Activated T-cell treated with anti-CD3 and anti-CD28 coated beads for 1 hour (primary cell): ENCODE results near the gene PEDS1.
A peak's percentile ranks its signal among the peaks of the same experiment; 100 is the strongest.
"Not testable (repeated sequence)": the region's sequence is repeated elsewhere in the genome, so short reads cannot be mapped to it uniquely, and the experiment has no call there.

Experiments used
- DNase-seq: peaks from one replicate; pipeline ENCODE4 v3.0.0-alpha.2; 2020; ENCODE audit warnings: low read depth

Gene PEDS1

DNA sequence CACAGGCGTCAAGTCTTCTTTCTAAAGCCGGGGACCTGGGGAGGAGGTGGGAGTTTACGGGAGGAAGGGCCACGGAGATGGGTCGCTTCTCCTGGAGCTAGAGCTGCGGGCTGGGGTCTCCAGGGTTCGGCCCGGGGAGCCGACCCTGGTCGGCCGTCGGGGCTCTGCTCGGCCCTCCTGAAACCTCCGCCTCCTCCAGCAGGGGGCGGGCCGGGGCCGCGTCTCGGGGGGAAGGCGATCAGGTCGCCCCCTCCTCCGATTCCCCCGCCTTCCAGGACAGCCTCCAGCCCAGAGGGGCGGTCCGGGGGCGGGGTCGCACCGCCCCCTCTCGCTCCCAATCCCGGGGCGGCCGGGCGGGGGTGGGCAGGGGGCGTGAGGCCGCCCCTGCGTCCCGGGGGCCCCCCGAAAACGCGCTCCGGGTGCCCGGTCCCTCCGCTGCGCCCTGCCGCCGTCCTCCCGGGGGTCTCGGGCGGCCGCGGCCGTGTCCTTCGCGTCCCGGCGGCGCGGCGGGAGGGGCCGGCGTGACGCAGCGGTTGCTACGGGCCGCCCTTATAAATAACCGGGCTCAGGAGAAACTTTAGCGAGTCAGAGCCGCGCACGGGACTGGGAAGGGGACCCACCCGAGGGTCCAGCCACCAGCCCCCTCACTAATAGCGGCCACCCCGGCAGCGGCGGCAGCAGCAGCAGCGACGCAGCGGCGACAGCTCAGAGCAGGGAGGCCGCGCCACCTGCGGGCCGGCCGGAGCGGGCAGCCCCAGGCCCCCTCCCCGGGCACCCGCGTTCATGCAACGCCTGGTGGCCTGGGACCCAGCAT is 36.9 kb upstream of the PEDS1 start, which contains the start of gene CEBPB:
Gene CEBPB (plus strand): TSS at position 580 of the 814 bp plus-strand sequence. CDS start 204 bp downstream, at position 784.
- DNase-seq = peak; percentile 77

DNA sequence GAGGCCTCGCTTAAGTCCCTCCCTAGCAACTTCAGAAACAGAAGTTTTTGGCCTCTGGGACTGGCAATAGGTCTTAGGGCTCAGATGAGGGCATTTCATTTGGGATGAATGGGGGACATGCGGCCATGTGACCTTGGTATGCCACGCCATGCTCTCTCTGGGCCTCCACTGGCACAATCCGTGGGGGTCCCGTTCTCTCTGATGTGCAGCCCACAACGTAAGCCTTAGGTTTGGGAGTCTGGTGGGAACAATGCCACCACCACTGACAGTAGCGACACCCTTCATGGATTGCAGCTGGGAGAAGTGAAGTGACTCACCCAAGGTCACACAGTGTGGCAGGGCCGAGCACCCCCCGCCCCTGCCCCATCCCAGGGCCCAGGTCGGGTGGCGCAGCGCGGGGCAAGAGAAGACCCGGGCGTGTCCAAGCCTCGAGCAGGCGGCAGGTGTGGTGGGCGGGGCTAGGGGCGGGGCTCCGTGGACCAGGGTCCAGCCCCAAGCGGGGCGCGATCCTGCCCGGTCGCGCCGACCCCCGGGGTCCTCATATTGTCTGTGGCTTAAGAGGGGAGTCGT is 36.2 kb upstream of the PEDS1 start:
- peak; percentile 32 for DNase-seq

DNA sequence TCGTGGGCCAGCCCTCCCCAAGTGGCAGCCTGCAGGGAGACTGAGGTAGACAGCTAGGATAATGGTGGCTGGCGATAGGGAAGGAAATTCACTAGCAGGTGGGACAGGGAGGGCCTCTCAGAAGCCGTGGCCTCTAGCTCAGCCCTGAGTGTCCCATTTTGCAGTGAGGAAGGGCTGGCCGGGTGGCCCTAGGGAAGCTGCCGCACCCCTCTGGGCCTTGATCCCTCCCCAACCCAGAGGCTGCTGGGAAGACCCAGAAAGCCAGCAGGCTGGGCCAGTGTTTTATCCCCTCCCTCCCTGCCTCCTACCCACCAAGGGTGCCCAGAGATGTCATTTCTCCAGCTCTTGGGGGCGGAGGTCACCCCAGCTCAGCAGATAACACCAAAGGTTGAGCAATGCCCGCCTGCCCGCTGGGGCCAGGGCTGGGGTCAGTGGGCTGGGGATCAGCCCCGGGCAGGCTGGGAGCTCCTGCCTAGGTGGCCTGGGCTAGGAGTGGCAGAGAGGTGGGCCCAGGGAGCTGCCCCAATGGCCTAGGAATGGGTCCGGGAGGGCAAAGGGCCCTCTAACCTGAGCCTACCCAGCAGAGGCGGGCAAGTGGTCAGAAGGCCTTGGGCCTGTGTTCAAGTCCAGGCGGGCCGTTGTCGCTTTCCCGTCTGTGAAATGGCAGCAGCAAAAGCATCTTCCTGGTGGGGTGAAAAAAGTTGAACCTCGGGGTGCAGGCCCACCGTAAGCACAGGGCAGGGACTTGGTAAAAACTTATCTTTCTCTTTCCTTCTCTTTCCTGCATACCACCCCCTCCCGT is 35.6 kb upstream of the PEDS1 start:
- DNase-seq = no peak

DNA sequence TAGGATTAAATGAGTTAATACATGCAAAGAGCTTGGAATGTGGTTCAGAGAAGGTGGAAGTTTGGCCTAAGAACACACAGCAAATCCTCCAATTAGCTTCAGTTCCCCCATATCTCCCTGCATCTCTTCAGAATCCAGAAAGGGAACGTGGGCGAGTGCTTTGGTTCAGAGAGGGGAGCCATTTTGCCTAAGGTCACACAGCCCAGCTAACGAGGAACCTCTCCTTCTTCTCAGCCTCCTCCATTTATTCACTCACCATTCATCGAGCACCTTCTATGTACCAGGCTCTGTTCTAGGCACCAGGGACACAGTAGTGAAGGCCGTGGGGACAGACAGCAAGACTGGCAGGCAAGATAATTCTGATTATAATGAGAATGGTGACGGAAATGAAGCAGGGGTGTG is 34.8 kb upstream of the PEDS1 start:
- no peak for DNase-seq

DNA sequence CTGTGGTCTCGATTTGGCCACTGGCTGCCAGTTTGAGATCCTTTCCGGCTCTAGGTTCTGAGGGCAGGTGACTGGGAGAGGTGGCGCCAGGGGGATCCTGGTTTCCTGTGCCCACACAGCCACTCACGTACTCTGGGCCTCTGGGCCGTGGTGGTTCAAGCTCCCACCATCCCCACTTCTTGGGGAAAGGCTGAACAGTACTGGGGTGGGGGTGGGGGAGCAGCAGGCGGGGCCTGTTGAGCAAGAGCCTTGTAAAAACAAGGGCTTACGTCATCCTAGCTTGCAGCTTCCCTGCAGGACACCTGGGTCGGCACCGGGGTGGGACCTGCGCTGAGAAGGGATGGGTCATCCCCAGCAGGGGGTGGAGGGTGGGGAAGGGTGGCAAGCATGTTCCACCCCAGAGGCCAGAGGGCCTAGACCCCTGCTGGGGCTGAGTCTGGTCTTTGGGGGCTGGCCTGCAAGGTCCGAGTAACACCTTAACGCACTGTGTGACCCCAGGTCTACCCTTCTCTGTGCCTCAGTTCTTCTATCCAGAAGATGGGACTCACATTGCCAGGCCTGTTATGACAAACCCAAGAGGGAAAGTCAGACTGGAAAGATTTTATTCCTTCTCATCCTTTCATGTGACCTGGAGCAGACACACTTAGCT is 34.0 kb upstream of the PEDS1 start:
- DNase-seq = no peak

DNA sequence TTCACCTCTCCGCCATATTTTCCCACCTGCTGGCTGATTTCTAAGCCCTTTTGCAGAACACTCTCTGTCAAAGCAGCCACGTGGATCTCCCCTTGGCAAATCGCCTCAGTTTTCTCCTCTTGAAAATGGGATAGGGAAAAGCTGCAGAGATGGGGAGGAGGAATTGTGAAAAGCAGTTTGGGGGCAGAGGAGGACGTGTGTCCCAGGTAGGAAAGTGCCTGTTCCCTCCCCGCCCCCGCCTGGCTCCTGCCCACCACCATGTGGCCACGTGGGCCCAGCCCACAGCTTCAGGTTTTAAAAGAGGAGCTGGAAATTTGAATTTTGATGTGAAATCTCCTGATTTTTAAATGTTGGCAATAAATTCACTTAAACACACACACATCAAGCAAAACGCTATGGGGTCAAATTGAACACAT is 33.5 kb upstream of the PEDS1 start:
- DNase-seq = no peak

DNA sequence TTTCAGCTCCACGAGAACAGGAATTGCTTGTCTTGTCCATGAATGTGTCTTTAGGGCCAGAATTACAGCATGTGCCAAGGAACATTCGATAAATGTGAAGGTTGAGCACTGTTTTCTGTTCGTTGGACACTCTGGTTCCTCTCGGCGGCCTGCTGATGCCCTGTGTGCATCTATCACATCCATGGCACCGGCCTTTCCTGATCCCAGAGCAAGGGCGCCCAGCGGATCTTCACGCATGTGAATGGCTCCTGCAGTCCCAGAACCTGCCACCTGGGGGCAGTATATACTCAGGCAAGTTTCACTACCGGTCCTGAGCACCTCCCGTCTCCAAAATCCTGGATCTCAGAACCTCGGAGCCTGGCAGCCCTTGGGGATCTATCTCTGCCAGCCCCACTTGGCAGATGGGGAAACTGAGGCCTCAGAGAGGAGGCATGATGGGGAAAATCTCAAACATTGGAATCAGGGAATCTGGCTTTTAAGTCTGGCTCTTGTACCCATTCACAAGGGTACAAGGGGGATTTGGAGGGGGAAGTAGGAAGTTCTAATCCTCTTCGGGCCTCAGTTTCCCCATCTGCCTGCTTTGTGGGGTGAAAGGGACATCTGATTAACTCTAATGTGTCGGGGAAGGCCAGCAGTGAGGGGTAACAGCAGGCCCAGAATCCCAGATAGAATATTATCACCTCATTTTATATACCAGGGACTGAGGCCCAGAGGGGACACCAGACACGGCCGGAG is 32.8 kb upstream of the PEDS1 start:
- DNase-seq = peak; percentile 92

DNA sequence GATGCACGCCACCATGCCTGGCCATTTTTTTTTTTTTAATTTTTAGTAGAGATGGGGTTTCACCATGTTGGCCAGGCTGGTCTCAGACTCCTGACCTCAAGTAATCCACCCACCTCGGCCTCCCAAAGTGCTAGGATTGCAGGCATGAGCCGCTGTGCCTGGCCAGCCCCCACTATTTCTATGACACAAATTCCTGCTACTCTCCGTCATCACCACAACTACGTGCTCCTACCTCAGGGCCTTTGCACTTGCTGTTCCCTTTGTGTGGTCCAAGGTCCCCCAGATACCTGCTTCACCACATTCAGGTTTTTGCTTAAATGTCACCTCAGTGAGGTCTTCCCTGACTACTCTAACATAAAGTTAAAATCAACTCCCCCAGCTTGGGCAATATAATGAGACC is 31.9 kb upstream of the PEDS1 start:
- no peak for DNase-seq

DNA sequence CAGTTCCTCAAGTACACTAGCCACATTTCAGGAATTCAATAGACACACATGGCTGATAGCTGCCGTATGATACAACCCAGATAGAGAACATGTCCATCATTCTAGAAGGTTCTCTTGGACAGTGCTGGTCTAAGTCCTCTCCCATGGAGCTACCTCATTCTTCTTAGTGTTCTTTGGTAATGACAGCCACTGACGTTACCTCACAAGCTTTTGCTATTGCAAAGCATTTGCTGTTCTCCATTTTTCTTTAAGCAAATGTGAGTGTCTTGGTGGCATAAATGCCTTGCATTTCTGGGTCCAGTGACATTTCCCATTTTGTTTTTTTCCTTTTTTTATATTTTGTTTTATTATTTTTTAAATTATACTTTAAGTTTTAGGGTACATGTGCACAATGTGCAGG is 28.8 kb upstream of the PEDS1 start:
- DNase-seq = no peak

DNA sequence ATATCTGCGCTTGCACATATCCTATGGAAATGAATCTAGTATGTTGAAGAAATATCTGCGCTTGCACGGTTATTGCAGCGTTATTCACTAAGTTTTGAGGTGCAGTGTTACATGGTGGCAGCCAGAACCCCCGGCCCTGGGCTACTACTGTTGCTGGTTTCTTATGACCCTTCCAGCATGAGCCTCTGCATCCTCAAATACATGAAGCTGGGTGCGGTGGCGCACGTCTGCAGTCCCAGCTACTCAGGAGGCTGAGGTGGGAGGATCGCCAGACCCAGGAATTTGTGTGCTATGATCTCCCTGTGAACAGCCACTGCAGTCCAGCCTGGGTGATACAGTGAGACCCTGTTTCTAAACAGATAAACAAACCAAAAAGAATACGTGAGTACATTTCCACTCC is 27.8 kb upstream of the PEDS1 start:
- no peak for DNase-seq

DNA sequence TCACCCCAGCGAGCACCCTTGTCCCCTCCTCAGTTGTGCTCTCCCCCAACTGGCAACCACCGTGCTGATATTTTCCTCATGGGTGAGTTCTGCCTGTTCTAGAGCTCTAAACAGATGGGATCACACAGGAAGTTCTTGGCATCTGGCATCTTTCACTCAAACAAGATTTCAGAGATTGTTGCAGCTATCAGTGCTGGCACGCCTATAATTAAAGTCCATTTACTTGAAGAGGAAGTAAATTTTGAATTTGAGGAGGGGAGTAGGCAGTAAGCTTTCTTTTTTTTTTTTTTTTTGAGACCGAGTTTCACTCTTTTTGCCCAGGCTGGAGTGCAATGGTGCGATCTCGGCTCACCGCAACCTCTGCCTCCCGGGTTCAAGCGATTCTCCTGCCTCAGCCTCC is 25.1 kb upstream of the PEDS1 start:
- DNase-seq = not testable (repeated sequence)

DNA sequence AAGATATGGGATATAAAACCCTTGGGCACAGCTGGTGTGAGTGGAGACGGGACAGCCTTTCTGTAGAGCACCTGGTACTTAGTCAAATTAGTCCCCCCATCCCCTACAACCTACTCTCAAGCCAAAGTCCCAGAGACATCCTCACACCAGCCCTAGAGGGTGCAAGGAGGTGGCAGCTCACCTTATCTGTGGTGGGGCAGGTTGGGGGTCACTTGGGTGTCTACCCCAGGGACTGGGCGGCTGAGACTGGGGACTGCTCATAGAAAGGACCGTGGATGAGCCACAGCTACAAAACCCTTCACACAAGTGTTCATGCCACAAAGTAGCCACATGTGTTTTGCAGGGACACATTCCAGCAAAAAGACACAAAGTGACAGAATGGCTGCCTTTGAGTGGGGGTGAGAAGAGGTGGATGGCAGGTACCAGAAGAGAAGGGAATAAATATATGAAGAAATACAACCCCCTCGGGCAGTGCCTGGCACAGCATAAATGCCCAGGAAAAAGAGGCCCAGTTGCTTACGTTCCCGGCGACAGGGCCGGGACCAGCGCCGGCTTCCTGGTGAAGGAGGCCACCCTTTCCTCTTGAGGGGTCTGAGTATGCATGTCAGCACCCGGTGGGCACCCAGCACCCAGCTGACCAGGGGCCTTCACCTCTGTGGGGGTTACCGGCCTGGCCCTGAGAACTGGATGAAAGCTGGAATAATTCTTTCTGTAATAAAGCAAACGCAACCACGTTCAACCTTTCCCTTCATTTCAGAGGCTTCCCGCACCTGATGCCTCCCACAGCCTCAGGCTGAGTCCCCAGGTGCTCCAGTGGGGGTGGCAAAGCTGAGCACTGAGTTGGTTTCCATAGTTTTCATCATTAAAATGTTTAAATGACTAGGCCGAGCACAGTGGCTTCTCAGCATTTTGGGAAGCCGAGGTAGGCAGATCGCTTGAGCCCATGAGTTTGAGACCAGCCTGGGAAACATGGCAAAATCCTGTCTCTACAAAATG is 22.7 kb upstream of the PEDS1 start:
- DNase-seq = no peak

DNA sequence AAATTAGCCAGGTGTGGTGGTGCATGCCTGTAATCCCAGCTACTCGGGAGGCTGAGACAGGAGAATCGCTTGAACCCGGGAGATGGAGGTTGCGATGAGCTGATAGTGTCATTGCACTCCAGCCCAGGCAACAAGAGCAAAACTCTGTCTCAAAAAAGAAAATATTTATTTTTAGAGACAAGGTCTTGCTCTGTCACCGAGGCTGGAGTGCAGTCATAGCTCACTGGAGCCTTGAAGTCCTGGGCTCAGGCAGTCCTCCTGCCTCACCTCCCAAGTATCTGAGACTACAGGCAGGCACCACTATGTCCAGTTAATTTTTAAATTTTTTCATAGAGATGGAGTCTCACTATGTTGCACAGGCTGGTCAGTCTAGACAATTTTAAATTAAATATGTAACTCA is 20.9 kb upstream of the PEDS1 start:
- no peak for DNase-seq

DNA sequence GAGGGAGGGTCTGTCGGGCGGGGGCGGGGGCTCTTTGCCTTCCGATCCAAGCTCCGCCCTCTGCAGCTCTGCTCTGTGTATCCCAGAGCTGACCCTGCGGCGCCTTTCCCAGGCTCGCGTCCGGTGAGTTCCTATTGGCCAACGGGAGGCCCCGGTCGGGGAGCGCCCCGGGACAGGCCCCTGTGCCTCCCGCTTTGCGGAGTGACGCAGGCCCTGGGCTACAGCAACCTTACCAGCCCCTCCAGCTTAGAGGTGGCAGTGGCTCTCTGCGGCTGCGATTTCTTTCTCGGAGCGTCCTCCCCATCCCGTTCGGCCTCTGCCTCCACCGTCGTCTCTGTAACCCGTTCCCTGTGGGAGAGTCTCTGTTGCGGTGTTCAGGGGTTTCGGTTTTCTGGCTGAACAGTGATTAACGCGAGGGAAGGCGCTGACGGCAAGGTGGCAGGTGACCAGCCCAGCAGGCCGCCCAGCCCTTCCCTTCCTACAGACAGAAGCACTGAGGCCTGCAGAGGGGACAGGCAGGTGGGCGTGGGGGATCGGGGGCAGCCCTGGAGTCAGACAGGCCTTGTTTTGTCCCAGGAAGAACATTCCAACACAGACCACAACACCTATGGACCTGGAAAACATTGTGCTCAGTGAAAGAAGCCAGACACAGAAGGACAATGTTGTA is 19.0 kb upstream of the PEDS1 start:
- no peak for DNase-seq

DNA sequence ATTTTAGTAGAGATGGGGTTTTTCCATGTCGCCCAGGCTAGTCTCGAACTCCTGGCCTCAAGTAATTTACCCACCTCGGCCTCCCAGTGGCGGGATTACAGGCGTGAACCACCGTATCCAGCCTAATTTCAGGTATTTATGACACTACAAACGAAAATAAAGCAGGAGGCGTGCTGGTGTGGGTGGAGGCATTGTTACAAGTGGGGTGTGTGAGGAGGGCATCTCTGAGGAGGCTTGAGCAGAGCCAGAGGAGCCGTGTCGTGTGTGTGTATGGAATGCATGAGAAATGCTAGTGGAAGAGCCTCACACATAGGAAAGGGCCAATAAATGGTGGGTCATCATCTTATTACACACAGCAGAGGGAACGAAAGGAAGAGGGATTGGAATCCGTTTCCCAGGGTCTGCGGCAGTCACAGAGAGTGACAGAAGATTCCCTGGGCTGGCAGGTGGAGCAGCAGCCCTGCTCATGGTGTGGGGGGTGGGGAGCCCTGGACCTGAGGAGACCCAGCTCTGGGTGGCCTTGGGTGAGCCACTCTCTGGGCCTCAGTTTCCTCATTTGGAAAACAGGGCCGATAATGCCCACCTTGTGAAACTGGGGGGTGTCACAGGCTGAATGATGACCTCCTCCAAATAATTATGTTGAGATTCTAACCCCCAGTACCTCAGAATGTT is 17.2 kb upstream of the PEDS1 start:
- no peak for DNase-seq

DNA sequence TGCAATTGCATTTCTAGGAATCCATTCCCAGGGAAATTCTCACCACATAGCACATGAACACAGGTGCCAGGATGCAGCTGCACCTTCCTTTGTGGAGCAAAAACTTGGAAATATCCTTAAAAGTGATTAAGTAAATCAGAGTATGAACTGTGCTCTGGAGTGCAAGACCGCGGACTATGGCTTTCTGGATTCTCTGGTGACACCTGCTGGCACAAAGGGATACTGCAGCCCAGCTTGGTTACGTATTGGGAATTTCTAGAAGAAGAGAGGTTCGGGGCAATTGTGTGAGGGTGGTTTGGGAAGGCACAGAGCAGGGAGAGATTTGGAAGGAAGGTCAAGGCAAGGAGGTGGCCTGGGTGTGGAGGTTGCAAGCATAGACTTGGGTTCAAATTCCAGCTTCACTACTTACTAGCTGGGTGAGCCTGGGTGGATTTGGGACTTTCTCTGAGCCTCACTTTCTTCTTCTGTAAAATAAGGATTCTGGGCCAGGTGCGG is 15.9 kb upstream of the PEDS1 start:
- peak; percentile 77 for DNase-seq

DNA sequence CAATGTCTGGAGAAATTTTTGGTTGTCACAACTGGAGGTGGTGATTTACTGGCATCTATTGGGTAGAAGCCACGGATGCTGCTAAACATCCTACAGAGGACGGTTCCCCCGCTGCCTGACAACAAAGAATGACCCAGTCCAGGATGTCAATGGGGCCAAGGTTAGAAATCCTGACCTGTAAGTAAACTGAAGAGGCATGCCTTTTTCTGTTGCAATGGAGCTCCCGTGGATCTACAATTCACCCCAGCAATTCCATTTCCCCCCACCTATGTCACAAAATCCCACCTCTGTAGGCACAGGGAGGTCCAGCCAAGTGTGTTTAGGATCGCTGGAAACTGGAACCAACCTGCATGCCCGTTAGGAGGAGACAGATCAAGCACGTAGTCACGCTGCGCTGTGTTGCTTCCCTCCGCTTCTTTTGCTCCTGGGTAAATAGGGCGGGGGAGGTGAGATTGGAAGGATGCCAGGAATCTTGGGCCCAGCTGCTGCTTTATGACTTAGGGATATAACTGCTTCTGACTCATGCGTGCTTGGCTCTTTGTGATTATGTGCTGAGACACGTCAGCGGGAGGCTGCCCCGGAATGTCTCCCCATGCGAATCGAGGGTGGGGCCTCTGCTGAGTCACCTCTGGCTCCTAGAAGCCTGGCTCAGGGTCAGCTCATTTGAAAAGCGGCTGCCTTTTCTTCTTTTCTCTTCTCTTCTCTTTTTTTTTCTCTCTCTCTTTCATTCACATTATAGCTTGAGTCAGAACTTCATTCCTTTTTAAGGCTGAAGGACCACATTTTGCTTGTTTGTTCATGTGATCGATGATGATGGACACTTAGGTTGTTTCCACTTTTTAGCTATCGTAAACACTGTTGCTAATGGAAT is 12.4 kb upstream of the PEDS1 start:
- peak; percentile 65 for DNase-seq
